ENCODE data around the gene INHBA.

The INHBA gene

DNA sequence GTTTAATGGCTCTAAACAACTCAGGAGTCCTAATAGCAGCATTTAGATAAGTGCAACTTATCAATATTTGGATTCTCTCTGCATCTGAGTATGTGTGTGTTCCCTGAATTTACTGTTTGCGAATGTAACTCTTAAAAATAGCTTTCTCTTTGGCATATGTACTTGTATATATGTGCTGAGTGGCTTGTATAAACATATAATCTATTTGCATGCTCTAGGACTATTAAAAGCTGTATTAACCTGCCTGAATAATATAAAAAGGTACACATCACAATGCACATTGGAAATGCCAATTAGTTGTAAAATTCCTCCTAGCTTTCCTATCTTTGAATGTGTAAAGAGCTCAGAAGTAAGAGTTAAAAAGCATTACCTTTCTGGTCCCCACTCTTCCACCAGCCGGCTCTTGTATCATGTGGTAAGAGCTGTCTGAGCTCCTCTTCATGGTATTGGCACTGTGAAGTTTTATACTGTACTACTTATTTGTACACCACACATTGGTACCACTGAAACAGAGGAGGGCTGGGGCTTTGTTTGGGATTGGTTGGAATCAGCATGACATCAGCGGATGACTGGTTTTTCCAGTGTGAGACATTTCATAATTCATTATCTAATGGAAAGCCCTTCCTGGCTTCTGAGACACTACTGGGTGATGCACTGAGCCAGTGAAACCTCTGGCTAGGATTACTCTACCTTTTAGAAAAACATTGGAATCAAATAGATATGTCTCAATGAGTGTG, at the start of gene INHBA:
Gene INHBA, minus strand, starts transcription at position 456 of the 737 bp plus-strand sequence. CDS start 2,716 bp downstream, outside the sequence.
- H3K36me3 ChIP-seq (ENCODE audit: control insufficient read depth, insufficient read depth, low read length) = no peaks in the 10 kb centered on the region
- H3K4me3 ChIP-seq (ENCODE audit: low read depth, low read length) = no peak within 1 kb of the TSS
- peaks cover 14% of the 10 kb centered on the region for H3K27me3 ChIP-seq (ENCODE audit: control insufficient read depth, insufficient read depth, low read length)
- H3K9me3 ChIP-seq (ENCODE audit: control insufficient read depth, insufficient read depth, low read length) = no peaks in the 10 kb centered on the region
- no peak within 1 kb of the TSS for H3K9ac ChIP-seq (ENCODE audit: low read depth, low read length)
- peaks cover 39% of the 10 kb centered on the region for H3K4me1 ChIP-seq (ENCODE audit: control insufficient read depth, insufficient read depth, low read length)

DNA sequence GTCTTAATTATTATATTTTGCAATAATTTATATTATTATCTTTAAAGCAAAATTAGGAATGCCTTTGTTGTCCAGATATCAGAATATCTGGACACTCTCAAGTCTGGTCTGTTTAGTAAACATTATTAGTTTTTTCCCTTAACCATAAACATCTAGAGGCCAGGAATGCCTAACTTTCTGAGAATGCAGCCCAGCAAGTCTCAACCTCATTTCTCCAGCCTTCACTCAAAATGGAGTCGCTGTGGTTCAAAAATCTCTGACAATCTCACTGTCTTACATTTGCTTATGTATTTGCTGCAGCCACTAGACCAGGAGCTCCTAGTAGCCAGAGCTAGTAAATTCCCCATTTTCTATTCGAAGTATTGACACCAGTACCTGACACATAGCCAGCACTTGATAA, 49.7 kb upstream of the INHBA start:
- H3K9ac ChIP-seq (ENCODE audit: low read depth, low read length) = no peak overlapping the region
- H3K9me3 ChIP-seq (ENCODE audit: control insufficient read depth, insufficient read depth, low read length) = peaks cover 4% of the 10 kb centered on the region
- H3K4me1 ChIP-seq (ENCODE audit: control insufficient read depth, insufficient read depth, low read length) = no peaks in the 10 kb centered on the region
- H3K27me3 ChIP-seq (ENCODE audit: control insufficient read depth, insufficient read depth, low read length) = no peaks in the 10 kb centered on the region
- H3K4me3 ChIP-seq (ENCODE audit: low read depth, low read length) = no peak overlapping the region
- no peaks in the 10 kb centered on the region for H3K36me3 ChIP-seq (ENCODE audit: control insufficient read depth, insufficient read depth, low read length)

DNA sequence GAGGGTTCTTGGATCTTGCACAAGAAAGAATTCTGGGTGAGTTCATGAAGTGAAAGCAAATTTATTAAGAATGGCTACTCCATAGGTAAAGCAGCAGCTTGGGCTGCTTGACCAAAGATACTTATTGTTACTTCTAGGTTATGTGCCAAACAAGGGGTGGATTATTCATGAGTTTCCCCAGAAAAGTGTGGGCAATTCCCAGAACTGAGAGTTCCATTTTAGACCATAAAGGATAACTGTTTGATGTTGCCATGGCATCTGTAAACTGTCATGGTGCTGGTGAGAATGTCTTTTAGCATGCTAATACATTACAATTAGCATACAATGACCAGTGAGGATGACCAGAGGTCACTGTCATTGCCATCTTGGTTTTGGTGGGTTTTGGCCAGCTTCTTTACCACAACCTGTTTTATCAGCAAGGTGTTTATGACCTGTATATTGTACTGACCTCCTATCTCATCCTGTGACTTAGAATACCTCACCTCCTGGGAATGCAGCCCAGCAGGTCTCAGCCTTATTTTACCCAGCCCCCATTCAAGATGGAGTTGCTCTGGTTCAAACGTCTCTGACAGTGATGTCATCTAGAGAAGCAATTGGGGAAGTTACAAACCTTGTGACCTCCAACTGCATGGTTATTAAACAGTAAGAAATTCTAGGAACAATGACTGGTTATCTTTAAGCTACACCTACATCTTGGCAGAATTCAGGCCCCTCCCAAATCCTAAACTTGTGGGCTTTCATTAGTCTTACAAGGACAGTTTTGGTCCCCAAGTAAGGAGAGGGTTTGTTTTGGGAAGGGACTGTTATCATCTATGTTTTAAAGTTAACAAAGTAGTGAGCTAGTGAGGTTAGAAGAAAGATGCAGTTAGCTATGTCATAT, 48.0 kb upstream of the INHBA start:
- Histone ChIP-seq H3K36me3 (ENCODE audit: control insufficient read depth, insufficient read depth, low read length) (no peaks in the 10 kb centered on the region), H3K4me3 (ENCODE audit: low read depth, low read length) (no peak overlapping the region), H3K27me3 (ENCODE audit: control insufficient read depth, insufficient read depth, low read length) (no peaks in the 10 kb centered on the region), H3K9me3 (ENCODE audit: control insufficient read depth, insufficient read depth, low read length) (no peaks in the 10 kb centered on the region), H3K9ac (ENCODE audit: low read depth, low read length) (no peak overlapping the region), H3K4me1 (ENCODE audit: control insufficient read depth, insufficient read depth, low read length) (no peaks in the 10 kb centered on the region)

DNA sequence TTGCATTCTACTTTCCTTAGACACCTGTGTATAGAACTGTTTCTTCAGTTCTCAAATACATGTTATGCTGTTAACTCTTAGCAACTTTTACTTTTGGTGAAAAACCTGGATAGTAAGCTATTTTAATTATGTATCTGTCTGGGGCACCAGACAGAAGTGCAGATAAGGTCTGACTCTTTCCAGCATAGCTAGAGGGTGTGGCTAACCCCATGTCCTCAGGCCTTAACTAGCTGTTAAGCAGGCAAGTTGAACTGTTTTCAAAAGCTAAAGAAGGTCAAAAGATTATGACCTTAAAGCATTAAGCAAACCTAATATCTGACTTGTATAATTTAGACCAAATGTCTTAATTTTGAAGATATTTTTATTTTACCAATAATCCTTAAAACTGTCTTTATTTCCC, 45.1 kb upstream of the INHBA start:
- Histone ChIP-seq H3K9me3 (ENCODE audit: control insufficient read depth, insufficient read depth, low read length) (no peaks in the 10 kb centered on the region), H3K36me3 (ENCODE audit: control insufficient read depth, insufficient read depth, low read length) (no peaks in the 10 kb centered on the region), H3K4me3 (ENCODE audit: low read depth, low read length) (no peak overlapping the region), H3K27me3 (ENCODE audit: control insufficient read depth, insufficient read depth, low read length) (no peaks in the 10 kb centered on the region), H3K4me1 (ENCODE audit: control insufficient read depth, insufficient read depth, low read length) (peaks cover 4% of the 10 kb centered on the region), H3K9ac (ENCODE audit: low read depth, low read length) (no peak overlapping the region)

DNA sequence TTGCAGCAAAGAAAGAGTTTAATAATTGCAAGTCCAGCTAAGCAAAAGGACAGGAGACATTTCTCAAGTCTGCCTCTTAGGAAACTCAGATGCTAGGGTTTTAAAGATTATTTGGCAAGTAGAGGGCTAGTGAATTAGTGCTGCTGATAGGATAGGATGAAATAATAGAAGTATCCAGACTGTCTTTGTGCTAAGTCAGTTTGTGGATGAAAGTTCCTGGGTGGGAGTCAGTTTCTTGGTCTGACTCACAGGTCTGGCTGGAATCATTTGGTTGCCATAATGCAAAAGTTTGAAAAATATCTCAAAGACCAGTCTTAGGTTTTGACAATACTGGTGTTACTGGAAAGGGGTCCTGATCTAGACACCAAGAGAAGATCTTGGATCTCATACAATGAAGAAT, 42.6 kb upstream of the INHBA start:
- no peaks in the 10 kb centered on the region for H3K27me3 ChIP-seq (ENCODE audit: control insufficient read depth, insufficient read depth, low read length)
- H3K36me3 ChIP-seq (ENCODE audit: control insufficient read depth, insufficient read depth, low read length) = no peaks in the 10 kb centered on the region
- no peak overlapping the region for H3K4me3 ChIP-seq (ENCODE audit: low read depth, low read length)
- peaks cover 4% of the 10 kb centered on the region for H3K4me1 ChIP-seq (ENCODE audit: control insufficient read depth, insufficient read depth, low read length)
- no peak overlapping the region for H3K9ac ChIP-seq (ENCODE audit: low read depth, low read length)
- H3K9me3 ChIP-seq (ENCODE audit: control insufficient read depth, insufficient read depth, low read length) = no peaks in the 10 kb centered on the region

DNA sequence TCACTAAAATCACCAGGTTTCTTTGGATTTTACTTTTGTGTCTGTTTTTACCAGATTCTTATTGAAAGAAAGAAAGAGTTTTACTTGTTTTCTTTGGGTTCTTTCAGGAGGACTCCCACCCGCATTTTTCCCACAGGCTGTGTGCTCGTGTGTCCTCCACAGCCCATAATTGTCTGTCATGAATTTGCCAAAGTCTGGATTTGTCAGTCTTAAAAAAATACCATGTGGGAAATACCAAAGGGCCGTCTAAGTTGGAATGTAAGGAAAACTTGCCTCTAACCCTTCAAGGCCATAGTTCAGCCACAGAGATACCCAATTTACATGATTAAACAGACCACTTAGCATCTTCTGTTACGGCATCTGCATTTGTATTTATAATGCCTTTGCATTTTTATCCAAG, 41.3 kb upstream of the INHBA start:
- Histone ChIP-seq H3K4me3 (ENCODE audit: low read depth, low read length) (no peak overlapping the region), H3K27me3 (ENCODE audit: control insufficient read depth, insufficient read depth, low read length) (no peaks in the 10 kb centered on the region), H3K36me3 (ENCODE audit: control insufficient read depth, insufficient read depth, low read length) (no peaks in the 10 kb centered on the region), H3K4me1 (ENCODE audit: control insufficient read depth, insufficient read depth, low read length) (peaks cover 4% of the 10 kb centered on the region), H3K9ac (ENCODE audit: low read depth, low read length) (no peak overlapping the region), H3K9me3 (ENCODE audit: control insufficient read depth, insufficient read depth, low read length) (no peaks in the 10 kb centered on the region)

DNA sequence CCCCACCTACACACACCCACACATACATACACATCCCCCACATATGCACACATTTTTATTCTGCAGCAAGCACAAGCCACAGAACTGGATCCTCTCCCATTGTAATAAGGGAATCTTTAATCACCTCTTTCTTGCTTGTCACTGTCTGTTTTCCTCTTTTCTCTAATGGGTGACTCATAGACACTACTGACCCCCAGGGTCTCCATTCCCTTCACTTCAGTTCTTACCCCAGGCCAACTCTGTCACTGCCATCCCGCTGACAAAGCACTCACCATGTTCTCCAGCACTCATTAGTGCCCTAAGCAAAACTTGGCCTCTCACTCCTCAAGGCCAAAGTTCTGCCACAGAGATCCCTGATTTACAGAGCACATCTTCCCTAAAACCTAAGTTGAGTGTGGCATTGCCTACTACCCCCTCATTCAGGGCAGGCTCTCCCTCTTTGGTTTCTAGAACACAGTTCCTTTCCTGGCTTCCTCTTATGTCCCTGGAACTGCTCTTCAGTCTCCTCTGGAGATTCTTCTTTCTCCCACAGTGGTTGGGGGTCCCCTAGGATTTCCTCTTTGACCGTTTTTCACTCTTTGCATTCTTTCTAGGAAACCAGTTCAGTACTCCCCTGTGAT, 39.6 kb upstream of the INHBA start:
- Histone ChIP-seq H3K4me1 (ENCODE audit: control insufficient read depth, insufficient read depth, low read length) (peaks cover 4% of the 10 kb centered on the region), H3K27me3 (ENCODE audit: control insufficient read depth, insufficient read depth, low read length) (no peaks in the 10 kb centered on the region), H3K9me3 (ENCODE audit: control insufficient read depth, insufficient read depth, low read length) (no peaks in the 10 kb centered on the region), H3K4me3 (ENCODE audit: low read depth, low read length) (no peak overlapping the region), H3K36me3 (ENCODE audit: control insufficient read depth, insufficient read depth, low read length) (no peaks in the 10 kb centered on the region), H3K9ac (ENCODE audit: low read depth, low read length) (no peak overlapping the region)

DNA sequence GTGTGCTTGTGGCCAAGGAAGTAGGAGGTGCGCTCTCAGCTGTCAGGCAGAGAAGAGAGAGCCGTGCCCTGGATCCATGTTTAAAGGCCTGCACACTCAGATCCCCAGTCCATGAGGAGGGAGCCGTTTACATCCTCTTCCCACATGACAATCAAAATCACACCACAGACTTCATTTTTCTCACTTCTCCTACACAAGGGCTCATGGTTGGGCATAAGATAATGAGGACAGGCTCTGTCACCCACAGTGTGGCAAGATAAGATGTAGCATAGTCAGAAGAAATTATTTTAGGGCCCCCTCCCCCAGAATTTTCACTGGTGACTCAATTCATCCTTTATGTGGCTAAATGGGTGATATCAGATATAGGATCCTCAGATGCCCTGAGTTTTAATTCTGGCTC, 35.9 kb upstream of the INHBA start:
- Histone ChIP-seq H3K9ac (ENCODE audit: low read depth, low read length) (no peak overlapping the region), H3K9me3 (ENCODE audit: control insufficient read depth, insufficient read depth, low read length) (no peaks in the 10 kb centered on the region), H3K27me3 (ENCODE audit: control insufficient read depth, insufficient read depth, low read length) (no peaks in the 10 kb centered on the region), H3K4me3 (ENCODE audit: low read depth, low read length) (no peak overlapping the region), H3K36me3 (ENCODE audit: control insufficient read depth, insufficient read depth, low read length) (no peaks in the 10 kb centered on the region), H3K4me1 (ENCODE audit: control insufficient read depth, insufficient read depth, low read length) (no peaks in the 10 kb centered on the region)

DNA sequence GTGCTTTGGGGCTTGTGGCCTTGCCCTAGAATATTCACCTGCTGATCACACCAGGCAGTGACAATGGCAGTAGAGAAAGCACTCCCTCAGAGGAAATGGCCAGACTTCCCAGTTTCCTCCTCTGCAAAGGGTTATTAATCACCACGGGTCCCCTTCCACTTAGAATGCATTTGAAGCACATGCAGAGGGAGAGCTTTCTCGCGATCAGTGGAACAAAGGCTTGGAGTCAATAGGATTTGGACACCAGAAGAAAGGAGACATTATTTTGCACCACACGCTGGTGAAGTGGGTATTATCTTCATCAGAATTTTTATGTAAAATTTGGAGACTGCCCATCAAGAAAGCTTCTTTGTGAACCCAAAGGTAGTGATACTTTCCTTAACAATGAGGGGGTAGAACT, 35.4 kb upstream of the INHBA start:
- no peaks in the 10 kb centered on the region for H3K27me3 ChIP-seq (ENCODE audit: control insufficient read depth, insufficient read depth, low read length)
- H3K9ac ChIP-seq (ENCODE audit: low read depth, low read length) = no peak overlapping the region
- no peaks in the 10 kb centered on the region for H3K4me1 ChIP-seq (ENCODE audit: control insufficient read depth, insufficient read depth, low read length)
- no peaks in the 10 kb centered on the region for H3K36me3 ChIP-seq (ENCODE audit: control insufficient read depth, insufficient read depth, low read length)
- H3K9me3 ChIP-seq (ENCODE audit: control insufficient read depth, insufficient read depth, low read length) = no peaks in the 10 kb centered on the region
- H3K4me3 ChIP-seq (ENCODE audit: low read depth, low read length) = no peak overlapping the region

DNA sequence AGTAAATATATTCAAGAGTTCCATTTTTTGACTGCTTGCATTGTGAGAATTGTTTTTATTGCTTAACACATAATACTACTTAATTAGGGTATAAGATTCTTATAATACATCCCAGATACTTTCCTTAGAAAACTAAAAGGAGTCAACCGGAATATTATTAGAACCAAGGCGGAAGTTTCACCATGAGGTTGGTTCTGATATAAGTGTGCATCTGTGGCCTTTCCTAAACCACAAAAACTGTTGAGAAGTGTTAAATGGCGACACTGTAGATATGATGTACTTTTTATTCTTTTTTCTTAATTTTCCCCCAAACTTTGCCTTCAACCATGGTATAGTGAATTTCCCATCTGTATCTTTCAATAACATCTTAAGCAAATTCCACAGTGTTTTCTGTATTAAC, 32.3 kb upstream of the INHBA start:
- no peak overlapping the region for H3K4me3 ChIP-seq (ENCODE audit: low read depth, low read length)
- no peak overlapping the region for H3K9ac ChIP-seq (ENCODE audit: low read depth, low read length)
- no peaks in the 10 kb centered on the region for H3K36me3 ChIP-seq (ENCODE audit: control insufficient read depth, insufficient read depth, low read length)
- H3K9me3 ChIP-seq (ENCODE audit: control insufficient read depth, insufficient read depth, low read length) = no peaks in the 10 kb centered on the region
- no peaks in the 10 kb centered on the region for H3K4me1 ChIP-seq (ENCODE audit: control insufficient read depth, insufficient read depth, low read length)
- no peaks in the 10 kb centered on the region for H3K27me3 ChIP-seq (ENCODE audit: control insufficient read depth, insufficient read depth, low read length)

DNA sequence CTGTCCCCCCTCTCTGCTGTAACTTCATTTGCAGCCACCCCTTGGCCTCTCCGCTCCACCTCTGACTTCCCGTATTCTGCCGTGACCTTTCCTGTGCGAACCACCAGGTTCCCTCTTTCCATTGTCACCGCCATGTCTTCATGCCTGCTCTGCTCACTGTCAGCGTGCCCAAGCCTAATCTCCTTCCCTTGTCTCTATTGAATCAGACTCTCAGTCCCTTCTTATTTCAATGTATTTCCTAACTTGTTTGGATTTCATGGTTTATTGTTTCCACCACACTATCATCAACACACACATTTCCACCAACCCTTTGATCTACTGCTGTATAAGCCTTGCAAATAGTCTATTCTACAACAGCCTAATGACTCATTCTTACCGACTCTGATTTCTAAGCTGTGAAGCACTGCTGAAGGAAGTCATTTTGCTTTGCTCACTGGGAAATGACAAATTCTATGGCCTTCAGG, 30.0 kb upstream of the INHBA start:
- no peaks in the 10 kb centered on the region for H3K9me3 ChIP-seq (ENCODE audit: control insufficient read depth, insufficient read depth, low read length)
- H3K4me3 ChIP-seq (ENCODE audit: low read depth, low read length) = no peak overlapping the region
- H3K4me1 ChIP-seq (ENCODE audit: control insufficient read depth, insufficient read depth, low read length) = no peaks in the 10 kb centered on the region
- H3K27me3 ChIP-seq (ENCODE audit: control insufficient read depth, insufficient read depth, low read length) = no peaks in the 10 kb centered on the region
- H3K36me3 ChIP-seq (ENCODE audit: control insufficient read depth, insufficient read depth, low read length) = no peaks in the 10 kb centered on the region
- H3K9ac ChIP-seq (ENCODE audit: low read depth, low read length) = no peak overlapping the region

All from iPS-15b (cell line).